ENCODE data around the gene NRCAM.
"Not testable (repeated sequence)": the region's sequence is repeated elsewhere in the genome, so short reads cannot be mapped to it uniquely, and the experiment has no call there.

Gene NRCAM

GRCh38 chr7:108280136-108280535 is 176.1 kb downstream of the NRCAM start:
- DNase-seq (ENCODE audit: low read depth in 2 of 2), result no peak

GRCh38 chr7:108278776-108279175 is 177.5 kb downstream of the NRCAM start:
- no peak for DNase-seq (ENCODE audit: low read depth in 2 of 2)

- no peak for DNase-seq (ENCODE audit: low read depth in 2 of 2)
Observed at GRCh38 chr7:108278281-108278680, 178.0 kb downstream of the NRCAM start.

GRCh38 chr7:108274447-108274846 is 181.8 kb downstream of the NRCAM start:
- DNase-seq (ENCODE audit: low read depth in 2 of 2), result not testable (repeated sequence)

- DNase-seq (ENCODE audit: low read depth in 2 of 2), result not testable (repeated sequence)
Observed at GRCh38 chr7:108272891-108273290, 183.3 kb downstream of the NRCAM start.

- no peak for DNase-seq (ENCODE audit: low read depth in 2 of 2)
Observed at GRCh38 chr7:108270385-108271015, 185.7 kb downstream of the NRCAM start.

GRCh38 chr7:108268200-108268820 is 187.9 kb downstream of the NRCAM start:
- DNase-seq (ENCODE audit: low read depth in 2 of 2), result no peak

GRCh38 chr7:108267615-108268014 is 188.6 kb downstream of the NRCAM start:
- no peak for DNase-seq (ENCODE audit: low read depth in 2 of 2)

- DNase-seq (ENCODE audit: low read depth in 2 of 2), result no peak
Observed at GRCh38 chr7:108266491-108266890, 189.7 kb downstream of the NRCAM start.

- DNase-seq (ENCODE audit: low read depth in 2 of 2), result no peak
Observed at GRCh38 chr7:108266035-108266434, 190.2 kb downstream of the NRCAM start.

- no peak for DNase-seq (ENCODE audit: low read depth in 2 of 2)
Observed at GRCh38 chr7:108265007-108265406, 191.2 kb downstream of the NRCAM start.

- DNase-seq (ENCODE audit: low read depth in 2 of 2), result no peak
Observed at GRCh38 chr7:108263425-108263824, 192.8 kb downstream of the NRCAM start.

- DNase-seq (ENCODE audit: low read depth in 2 of 2), result no peak
Observed at GRCh38 chr7:108261560-108262255, 194.5 kb downstream of the NRCAM start.

GRCh38 chr7:108259447-108259846 is 196.8 kb downstream of the NRCAM start:
- DNase-seq (ENCODE audit: low read depth in 2 of 2), result not testable (repeated sequence)

- DNase-seq (ENCODE audit: low read depth in 2 of 2), result no peak
Observed at GRCh38 chr7:108257954-108258353, 198.3 kb downstream of the NRCAM start.

- no peak for DNase-seq (ENCODE audit: low read depth in 2 of 2)
Observed at GRCh38 chr7:108254259-108254658, 202.0 kb downstream of the NRCAM start.

GRCh38 chr7:108253275-108254044 is 202.8 kb downstream of the NRCAM start:
- no peak for DNase-seq (ENCODE audit: low read depth in 2 of 2)

GRCh38 chr7:108252177-108252576 is 204.1 kb downstream of the NRCAM start:
- no peak for DNase-seq (ENCODE audit: low read depth in 2 of 2)

GRCh38 chr7:108251700-108252099 is 204.5 kb downstream of the NRCAM start:
- DNase-seq (ENCODE audit: low read depth in 2 of 2), result no peak

GRCh38 chr7:108249453-108249852 is 206.8 kb downstream of the NRCAM start:
- no peak for DNase-seq (ENCODE audit: low read depth in 2 of 2)

GRCh38 chr7:108248821-108249220 is 207.4 kb downstream of the NRCAM start:
- DNase-seq (ENCODE audit: low read depth in 2 of 2), result no peak

GRCh38 chr7:108248418-108248817 is 207.8 kb downstream of the NRCAM start:
- DNase-seq (ENCODE audit: low read depth in 2 of 2), result no peak
